ENCODE data around the gene OPRM1.

GRCh38 chr6:154112181-154112809 lies 73.3 kb downstream of the OPRM1 start:
- TF ChIP-seq, protein P1, sequence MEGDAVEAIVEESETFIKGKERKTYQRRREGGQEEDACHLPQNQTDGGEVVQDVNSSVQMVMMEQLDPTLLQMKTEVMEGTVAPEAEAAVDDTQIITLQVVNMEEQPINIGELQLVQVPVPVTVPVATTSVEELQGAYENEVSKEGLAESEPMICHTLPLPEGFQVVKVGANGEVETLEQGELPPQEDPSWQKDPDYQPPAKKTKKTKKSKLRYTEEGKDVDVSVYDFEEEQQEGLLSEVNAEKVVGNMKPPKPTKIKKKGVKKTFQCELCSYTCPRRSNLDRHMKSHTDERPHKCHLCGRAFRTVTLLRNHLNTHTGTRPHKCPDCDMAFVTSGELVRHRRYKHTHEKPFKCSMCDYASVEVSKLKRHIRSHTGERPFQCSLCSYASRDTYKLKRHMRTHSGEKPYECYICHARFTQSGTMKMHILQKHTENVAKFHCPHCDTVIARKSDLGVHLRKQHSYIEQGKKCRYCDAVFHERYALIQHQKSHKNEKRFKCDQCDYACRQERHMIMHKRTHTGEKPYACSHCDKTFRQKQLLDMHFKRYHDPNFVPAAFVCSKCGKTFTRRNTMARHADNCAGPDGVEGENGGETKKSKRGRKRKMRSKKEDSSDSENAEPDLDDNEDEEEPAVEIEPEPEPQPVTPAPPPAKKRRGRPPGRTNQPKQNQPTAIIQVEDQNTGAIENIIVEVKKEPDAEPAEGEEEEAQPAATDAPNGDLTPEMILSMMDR (IDR thresholded peaks at IDR 0.05), result no peak
- no peak for TF ChIP-seq POLR2AphosphoS5 (IDR thresholded peaks at IDR 0.05)
